Measurements from ENCODE around the gene ANKMY1. TPM values are rescaled to one million over a fixed set of nuclear protein-coding genes. Genes with fewer than 3 reads are reported as not detected.
A peak's percentile ranks its signal among the peaks of the same experiment; 100 is the strongest.

ANKMY1 gene
- total and polyA plus RNA-seq, 2 of the 13 experiments (the other 11 are each of a cell fraction or from before 2014, with no cell fraction given): 11.7 to 18.8 TPM

DNA sequence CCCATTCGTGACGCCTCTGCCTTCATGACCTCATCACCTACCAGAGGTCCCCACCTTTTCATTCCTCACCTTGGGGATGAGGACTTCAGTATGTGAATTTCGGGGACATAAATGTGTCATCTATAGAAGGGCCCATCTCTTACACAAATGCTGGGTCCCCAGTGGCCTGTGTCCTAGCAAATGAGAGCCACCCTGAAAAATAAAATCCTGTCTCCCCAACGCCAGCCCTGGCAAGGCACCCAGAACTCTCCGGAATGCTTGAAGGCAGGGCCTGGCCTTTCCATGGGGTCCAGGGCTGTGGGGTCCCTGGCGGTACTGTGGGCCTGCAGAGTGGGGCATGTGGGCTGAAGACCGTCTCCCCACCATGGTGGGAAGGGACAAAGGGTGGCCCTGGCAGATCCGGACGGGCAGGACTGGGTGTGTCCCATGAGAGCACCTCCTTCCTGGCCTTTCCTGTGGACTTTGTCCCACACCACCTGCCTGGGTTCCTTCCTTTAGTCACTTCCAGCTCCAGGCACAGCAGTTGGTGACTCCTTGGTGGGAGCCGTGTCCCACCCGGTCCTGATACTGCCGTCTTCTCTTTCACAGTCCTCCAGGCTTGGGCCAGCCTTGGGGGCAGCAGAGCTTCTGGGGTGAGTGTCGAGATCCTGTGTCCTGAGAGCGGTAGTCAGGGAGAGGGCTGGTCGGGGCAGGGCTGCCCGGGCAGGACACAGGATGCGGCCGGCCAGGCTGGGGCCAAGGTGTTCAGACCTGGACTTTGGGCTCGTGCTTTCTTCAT lies 47.3 kb upstream of the ANKMY1 start (continued):
- no peak for TF ChIP-seq SYNCRIP (IDR thresholded peaks at IDR 0.05; ENCODE audit: insufficient read depth, low read depth, low read length)
- TF ChIP-seq ZNF724P (CRISPR knock-in tag; IDR thresholded peaks at IDR 0.05; ENCODE audit: borderline replicate concordance): no peak
- no peak; the same call in 1 of the 2 replicates for TF ChIP-seq ZNF563 (CRISPR knock-in tag; IDR thresholded peaks at IDR 0.05)
- TF ChIP-seq ZNF629 (CRISPR knock-in tag; conservative IDR thresholded peaks at IDR 0.05): peak; percentile 19; the same call in 1 of the 2 replicates
- no peak for TF ChIP-seq NFIB (CRISPR knock-in tag; IDR thresholded peaks at IDR 0.05; ENCODE audit: borderline replicate concordance)
- TF ChIP-seq TAF15 (IDR thresholded peaks at IDR 0.05; ENCODE audit: low read depth, low read length, poor library complexity, severe bottlenecking): no peak
- TF ChIP-seq NPAS2 (CRISPR knock-in tag; IDR thresholded peaks at IDR 0.05; ENCODE audit: borderline replicate concordance): no peak
- TF ChIP-seq PRMT3 (CRISPR knock-in tag; IDR thresholded peaks at IDR 0.05; ENCODE audit: borderline replicate concordance, low read depth): no peak
- TF ChIP-seq ZFAT (CRISPR knock-in tag; conservative IDR thresholded peaks at IDR 0.05): no peak
- TF ChIP-seq ERF (CRISPR knock-in tag; IDR thresholded peaks at IDR 0.05): peak; percentile 68; the same call in 1 of the 2 replicates
- no peak for TF ChIP-seq ZSCAN22 (CRISPR knock-in tag; IDR thresholded peaks at IDR 0.05)
- no peak for TF ChIP-seq TP53 (CRISPR knock-in tag; conservative IDR thresholded peaks at IDR 0.05)
- peak; percentile 41; the same call in 1 of the 2 replicates for TF ChIP-seq ZBTB20 (CRISPR knock-in tag; IDR thresholded peaks at IDR 0.05; ENCODE audit: borderline replicate concordance, low read depth)
- TF ChIP-seq HOXA9 (CRISPR knock-in tag; IDR thresholded peaks at IDR 0.05; ENCODE audit: borderline replicate concordance): 0 out of 2 replicates have a peak, but pooled peaks have one; percentile 38
- TF ChIP-seq CENPT (CRISPR knock-in tag; IDR thresholded peaks at IDR 0.05; ENCODE audit: low read depth): no peak
- TF ChIP-seq RFXAP (CRISPR knock-in tag; IDR thresholded peaks at IDR 0.05; ENCODE audit: borderline replicate concordance): no peak; the same call in 1 of the 2 replicates
- TF ChIP-seq ZNF747 (CRISPR knock-in tag; IDR thresholded peaks at IDR 0.05; ENCODE audit: borderline replicate concordance): no peak; the same call in 1 of the 2 replicates
- TF ChIP-seq, protein P1, sequence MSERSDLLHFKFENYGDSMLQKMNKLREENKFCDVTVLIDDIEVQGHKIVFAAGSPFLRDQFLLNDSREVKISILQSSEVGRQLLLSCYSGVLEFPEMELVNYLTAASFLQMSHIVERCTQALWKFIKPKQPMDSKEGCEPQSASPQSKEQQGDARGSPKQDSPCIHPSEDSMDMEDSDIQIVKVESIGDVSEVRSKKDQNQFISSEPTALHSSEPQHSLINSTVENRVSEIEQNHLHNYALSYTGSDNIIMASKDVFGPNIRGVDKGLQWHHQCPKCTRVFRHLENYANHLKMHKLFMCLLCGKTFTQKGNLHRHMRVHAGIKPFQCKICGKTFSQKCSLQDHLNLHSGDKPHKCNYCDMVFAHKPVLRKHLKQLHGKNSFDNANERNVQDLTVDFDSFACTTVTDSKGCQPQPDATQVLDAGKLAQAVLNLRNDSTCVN (CRISPR knock-in tag; IDR thresholded peaks at IDR 0.05; ENCODE audit: borderline replicate concordance): 0 out of 2 replicates have a peak, but pooled peaks have one; percentile 44
- TF ChIP-seq HIVEP1 (CRISPR knock-in tag; IDR thresholded peaks at IDR 0.05): no peak
- TF ChIP-seq, protein P2, sequence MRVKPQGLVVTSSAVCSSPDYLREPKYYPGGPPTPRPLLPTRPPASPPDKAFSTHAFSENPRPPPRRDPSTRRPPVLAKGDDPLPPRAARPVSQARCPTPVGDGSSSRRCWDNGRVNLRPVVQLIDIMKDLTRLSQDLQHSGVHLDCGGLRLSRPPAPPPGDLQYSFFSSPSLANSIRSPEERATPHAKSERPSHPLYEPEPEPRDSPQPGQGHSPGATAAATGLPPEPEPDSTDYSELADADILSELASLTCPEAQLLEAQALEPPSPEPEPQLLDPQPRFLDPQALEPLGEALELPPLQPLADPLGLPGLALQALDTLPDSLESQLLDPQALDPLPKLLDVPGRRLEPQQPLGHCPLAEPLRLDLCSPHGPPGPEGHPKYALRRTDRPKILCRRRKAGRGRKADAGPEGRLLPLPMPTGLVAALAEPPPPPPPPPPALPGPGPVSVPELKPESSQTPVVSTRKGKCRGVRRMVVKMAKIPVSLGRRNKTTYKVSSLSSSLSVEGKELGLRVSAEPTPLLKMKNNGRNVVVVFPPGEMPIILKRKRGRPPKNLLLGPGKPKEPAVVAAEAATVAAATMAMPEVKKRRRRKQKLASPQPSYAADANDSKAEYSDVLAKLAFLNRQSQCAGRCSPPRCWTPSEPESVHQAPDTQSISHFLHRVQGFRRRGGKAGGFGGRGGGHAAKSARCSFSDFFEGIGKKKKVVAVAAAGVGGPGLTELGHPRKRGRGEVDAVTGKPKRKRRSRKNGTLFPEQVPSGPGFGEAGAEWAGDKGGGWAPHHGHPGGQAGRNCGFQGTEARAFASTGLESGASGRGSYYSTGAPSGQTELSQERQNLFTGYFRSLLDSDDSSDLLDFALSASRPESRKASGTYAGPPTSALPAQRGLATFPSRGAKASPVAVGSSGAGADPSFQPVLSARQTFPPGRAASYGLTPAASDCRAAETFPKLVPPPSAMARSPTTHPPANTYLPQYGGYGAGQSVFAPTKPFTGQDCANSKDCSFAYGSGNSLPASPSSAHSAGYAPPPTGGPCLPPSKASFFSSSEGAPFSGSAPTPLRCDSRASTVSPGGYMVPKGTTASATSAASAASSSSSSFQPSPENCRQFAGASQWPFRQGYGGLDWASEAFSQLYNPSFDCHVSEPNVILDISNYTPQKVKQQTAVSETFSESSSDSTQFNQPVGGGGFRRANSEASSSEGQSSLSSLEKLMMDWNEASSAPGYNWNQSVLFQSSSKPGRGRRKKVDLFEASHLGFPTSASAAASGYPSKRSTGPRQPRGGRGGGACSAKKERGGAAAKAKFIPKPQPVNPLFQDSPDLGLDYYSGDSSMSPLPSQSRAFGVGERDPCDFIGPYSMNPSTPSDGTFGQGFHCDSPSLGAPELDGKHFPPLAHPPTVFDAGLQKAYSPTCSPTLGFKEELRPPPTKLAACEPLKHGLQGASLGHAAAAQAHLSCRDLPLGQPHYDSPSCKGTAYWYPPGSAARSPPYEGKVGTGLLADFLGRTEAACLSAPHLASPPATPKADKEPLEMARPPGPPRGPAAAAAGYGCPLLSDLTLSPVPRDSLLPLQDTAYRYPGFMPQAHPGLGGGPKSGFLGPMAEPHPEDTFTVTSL (CRISPR knock-in tag; IDR thresholded peaks at IDR 0.05; ENCODE audit: borderline replicate concordance): no peak; the same call in 1 of the 2 replicates
- TF ChIP-seq ELF3 (CRISPR knock-in tag; IDR thresholded peaks at IDR 0.05): peak; percentile 73

Measured in HepG2 (cell line).